ENCODE results near the gene CGREF1. TPM values are rescaled to one million over a fixed set of nuclear protein-coding genes. Genes with fewer than 3 reads are reported as not detected.

CGREF1 gene, protein sequence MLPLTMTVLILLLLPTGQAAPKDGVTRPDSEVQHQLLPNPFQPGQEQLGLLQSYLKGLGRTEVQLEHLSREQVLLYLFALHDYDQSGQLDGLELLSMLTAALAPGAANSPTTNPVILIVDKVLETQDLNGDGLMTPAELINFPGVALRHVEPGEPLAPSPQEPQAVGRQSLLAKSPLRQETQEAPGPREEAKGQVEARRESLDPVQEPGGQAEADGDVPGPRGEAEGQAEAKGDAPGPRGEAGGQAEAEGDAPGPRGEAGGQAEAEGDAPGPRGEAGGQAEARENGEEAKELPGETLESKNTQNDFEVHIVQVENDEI
- total RNA-seq: under 1 TPM; 0.57 to 0.89 TPM
- under 1 TPM; 0.55 to 0.80 TPM for polyA plus RNA-seq
- long read RNA-seq, donor 1: 0 reads
- long read RNA-seq, donor 2: 0 reads
- long read RNA-seq, donor 3: 0 reads
- long read RNA-seq, donor 4: 0 reads
- long read RNA-seq, donor 5: 0 reads

DNA sequence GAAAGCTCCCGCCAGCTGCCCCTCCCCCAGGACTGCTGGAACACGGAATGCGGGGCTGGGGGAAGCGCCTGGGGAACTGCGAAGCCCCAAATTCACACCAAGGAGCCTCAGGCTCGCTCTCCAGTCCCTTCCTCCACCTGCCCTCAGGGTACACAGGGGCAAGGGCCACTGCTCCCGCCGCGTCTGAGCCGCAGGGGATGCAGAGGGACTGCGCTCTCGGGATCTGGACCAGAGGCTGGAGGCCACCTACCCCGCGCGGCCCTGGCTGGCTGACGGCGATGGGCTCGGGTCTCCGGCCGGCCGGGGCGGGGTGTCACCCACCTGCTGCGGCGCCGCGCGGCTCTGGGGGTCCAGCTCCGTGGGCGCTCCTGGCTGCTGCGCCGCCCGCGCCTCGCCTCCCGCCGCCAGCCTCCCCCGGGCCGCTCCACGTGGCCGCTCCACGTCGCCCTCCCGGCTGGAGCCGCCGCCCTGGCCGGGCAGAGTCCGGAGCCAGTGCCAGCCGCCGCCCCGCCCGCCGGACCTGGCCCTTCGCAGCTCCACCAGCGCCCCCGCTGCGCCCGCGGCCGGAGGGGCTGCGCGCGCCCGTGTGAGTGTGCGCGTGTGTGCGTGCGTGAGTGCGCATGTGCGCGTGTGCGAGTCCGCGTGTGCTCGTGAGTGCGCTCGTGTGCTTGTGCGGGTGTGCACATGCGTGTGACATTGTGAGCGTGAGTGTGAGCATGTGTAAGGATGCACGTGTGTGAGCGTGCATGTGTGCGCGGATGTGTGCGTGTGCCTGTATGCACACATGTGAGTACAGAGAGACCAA lies at the start of gene CGREF1:
Gene CGREF1 (minus strand): TSS at position 604 of the 805 bp plus-strand sequence. CDS start 14,762 bp downstream, outside the sequence.
- TF ChIP-seq, protein P1, sequence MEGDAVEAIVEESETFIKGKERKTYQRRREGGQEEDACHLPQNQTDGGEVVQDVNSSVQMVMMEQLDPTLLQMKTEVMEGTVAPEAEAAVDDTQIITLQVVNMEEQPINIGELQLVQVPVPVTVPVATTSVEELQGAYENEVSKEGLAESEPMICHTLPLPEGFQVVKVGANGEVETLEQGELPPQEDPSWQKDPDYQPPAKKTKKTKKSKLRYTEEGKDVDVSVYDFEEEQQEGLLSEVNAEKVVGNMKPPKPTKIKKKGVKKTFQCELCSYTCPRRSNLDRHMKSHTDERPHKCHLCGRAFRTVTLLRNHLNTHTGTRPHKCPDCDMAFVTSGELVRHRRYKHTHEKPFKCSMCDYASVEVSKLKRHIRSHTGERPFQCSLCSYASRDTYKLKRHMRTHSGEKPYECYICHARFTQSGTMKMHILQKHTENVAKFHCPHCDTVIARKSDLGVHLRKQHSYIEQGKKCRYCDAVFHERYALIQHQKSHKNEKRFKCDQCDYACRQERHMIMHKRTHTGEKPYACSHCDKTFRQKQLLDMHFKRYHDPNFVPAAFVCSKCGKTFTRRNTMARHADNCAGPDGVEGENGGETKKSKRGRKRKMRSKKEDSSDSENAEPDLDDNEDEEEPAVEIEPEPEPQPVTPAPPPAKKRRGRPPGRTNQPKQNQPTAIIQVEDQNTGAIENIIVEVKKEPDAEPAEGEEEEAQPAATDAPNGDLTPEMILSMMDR (IDR thresholded peaks at IDR 0.05; ENCODE audit: control extremely low read depth, extremely low read depth): no peak
- Histone ChIP-seq H3K27me3 (ENCODE audit: control insufficient read depth in 3 of 3, insufficient read depth in 3 of 3, low read length in 2 of 3) (peaks cover 0 to 39% (median 39%) of the 10 kb centered on the region in 3 donors), H3K36me3 (ENCODE audit: control insufficient read depth in 4 of 4, insufficient read depth in 4 of 4, low read length in 4 of 4) (no peaks in the 10 kb centered on the region), H3K27ac (ENCODE audit: low read depth in 1 of 2, low read length in 1 of 2) (no peak within 1 kb of the TSS), H3K9me3 (ENCODE audit: control insufficient read depth in 4 of 4, insufficient read depth in 3 of 4, low read length in 3 of 4) (peaks cover 0 to 2% (median 0%) of the 10 kb centered on the region in 4 donors), H3K4me1 (ENCODE audit: control insufficient read depth in 5 of 5, insufficient read depth in 5 of 5, low read length in 5 of 5) (peaks cover 0 to 13% (median 4%) of the 10 kb centered on the region in 5 donors), H3K9ac (ENCODE audit: insufficient read depth in 1 of 2, low read length in 2 of 2) (no peak within 1 kb of the TSS), H3K4me3 (peak within 1 kb of the TSS; percentile 20)
- DNase-seq (no peak), ATAC-seq (ENCODE audit: insufficient read depth, low FRiP score) (no peak)
- WGBS, 2 donors: 3 to 5% methylated on average over 67 to 84 of the region's 84 CpGs

DNA sequence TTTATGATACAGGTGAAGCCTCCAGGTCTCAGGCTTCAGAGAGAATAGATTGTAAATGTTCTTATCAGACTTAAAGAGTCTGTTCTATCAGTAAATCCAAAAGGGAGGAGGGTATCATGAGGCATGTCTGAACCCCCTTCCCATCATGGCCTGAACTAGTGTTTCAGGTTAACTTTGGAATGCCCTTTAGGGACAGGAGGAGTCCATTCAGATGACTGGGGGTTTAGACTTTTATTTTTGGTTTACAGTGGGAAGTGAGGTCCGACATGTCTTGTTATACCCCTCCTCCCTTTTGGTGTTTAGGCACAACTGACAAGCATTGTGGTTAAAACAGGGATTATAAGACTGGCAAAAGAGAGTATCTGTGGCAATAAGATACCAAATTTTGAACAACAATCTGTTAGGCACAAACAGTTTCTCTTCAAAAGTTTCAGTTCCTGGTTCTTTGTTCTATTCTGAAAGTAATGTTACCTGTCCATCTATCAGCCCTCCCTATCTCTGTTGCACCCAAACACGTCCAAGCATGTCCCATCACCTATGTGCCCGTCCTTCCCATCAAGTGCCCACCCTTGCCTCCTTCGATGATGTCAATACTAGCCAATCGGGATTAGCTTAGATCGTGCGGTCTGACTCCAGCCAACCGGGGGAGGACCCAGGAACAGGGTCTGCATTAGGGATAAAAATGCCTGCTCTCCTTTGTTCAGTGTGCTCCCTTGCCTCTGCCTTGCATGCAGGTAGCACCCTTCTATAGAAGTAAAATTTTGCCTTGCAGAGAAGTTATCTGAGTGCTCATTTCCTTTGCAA lies 46.2 kb upstream of the CGREF1 start:
- TF ChIP-seq, protein P1 (IDR thresholded peaks at IDR 0.05; ENCODE audit: control extremely low read depth, extremely low read depth): no peak
- H3K27me3 ChIP-seq (ENCODE audit: control insufficient read depth in 3 of 3, insufficient read depth in 3 of 3, low read length in 2 of 3): peaks cover 0 to under 1% (median 0%) of the 10 kb centered on the region in 3 donors
- 86 to 89% methylated on average over 8 of the region's 8 CpGs for WGBS, 2 donors
- no peaks in the 10 kb centered on the region for H3K36me3 ChIP-seq (ENCODE audit: control insufficient read depth in 4 of 4, insufficient read depth in 4 of 4, low read length in 4 of 4)
- ATAC-seq (ENCODE audit: insufficient read depth, low FRiP score): no peak
- no peak overlapping the region for H3K4me3 ChIP-seq
- no peak overlapping the region for H3K27ac ChIP-seq (ENCODE audit: low read depth in 1 of 2, low read length in 1 of 2)
- H3K9ac ChIP-seq (ENCODE audit: insufficient read depth in 1 of 2, low read length in 2 of 2): no peak overlapping the region
- no peak for DNase-seq
- H3K4me1 ChIP-seq (ENCODE audit: control insufficient read depth in 5 of 5, insufficient read depth in 5 of 5, low read length in 5 of 5): peaks cover 0 to 3% (median 0%) of the 10 kb centered on the region in 5 donors
- H3K9me3 ChIP-seq (ENCODE audit: control insufficient read depth in 4 of 4, insufficient read depth in 3 of 4, low read length in 3 of 4): no peaks in the 10 kb centered on the region

DNA sequence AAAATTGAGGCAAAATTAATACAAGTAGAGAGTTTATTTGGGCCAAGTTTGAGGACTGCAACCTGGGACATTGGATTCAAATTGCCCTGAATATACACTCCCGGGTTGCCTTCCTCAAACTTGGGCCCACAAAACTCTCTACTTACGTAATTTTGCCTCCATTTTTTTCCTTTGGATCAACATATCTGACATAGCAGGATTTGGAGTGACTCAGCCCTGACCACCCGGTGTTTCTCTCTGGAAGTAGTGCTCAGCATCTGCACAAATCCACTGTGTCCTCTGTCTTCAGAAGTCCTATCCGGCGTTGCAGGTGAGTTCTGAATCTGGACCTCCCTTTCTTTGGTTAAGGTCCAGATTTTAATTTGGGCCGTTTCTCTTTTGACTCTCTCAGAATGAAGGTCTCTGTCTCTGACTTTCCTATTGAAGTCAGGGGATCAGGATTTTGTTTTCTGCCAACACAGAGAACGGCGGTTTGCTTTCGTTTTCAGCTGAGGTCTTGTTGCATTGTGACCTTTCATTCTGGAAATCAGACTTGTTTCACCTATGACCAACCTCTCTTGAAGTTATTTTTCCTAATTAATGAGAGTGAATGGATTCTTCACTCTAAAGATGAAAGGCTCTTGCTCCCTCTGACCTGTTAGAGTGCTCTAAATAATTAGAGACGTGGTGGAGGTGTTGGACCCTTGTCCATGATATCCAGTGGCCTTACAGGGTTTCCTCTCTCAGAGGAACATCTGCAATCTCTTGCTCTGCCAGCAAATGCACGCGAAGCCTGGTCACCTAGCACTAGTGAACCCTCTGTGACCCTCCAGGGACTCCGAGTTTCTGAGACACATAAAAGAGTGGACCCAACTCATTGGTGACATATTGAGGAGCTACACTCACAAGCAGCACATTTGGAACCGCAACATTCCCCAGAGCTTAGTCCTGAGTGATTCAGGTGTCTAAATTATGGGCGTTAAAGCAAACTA lies 43.5 kb upstream of the CGREF1 start:
- no peaks in the 10 kb centered on the region for H3K4me1 ChIP-seq (ENCODE audit: control insufficient read depth in 5 of 5, insufficient read depth in 5 of 5, low read length in 5 of 5)
- no peak overlapping the region for H3K9ac ChIP-seq (ENCODE audit: insufficient read depth in 1 of 2, low read length in 2 of 2)
- ATAC-seq (ENCODE audit: insufficient read depth, low FRiP score) (no peak), DNase-seq (no peak)
- no peaks in the 10 kb centered on the region for H3K27me3 ChIP-seq (ENCODE audit: control insufficient read depth in 3 of 3, insufficient read depth in 3 of 3, low read length in 2 of 3)
- no peaks in the 10 kb centered on the region for H3K9me3 ChIP-seq (ENCODE audit: control insufficient read depth in 4 of 4, insufficient read depth in 3 of 4, low read length in 3 of 4)
- no peak overlapping the region for H3K4me3 ChIP-seq
- no peak overlapping the region for H3K27ac ChIP-seq (ENCODE audit: low read depth in 1 of 2, low read length in 1 of 2)
- TF ChIP-seq, protein P1 (IDR thresholded peaks at IDR 0.05; ENCODE audit: control extremely low read depth, extremely low read depth): no peak
- H3K36me3 ChIP-seq (ENCODE audit: control insufficient read depth in 4 of 4, insufficient read depth in 4 of 4, low read length in 4 of 4): no peaks in the 10 kb centered on the region
- WGBS, 2 donors: 83 to 89% methylated on average over 15 of the region's 15 CpGs

All from lung (tissue), 16 donors.